GM19467 (cell line): Measurements from ENCODE around the gene LRRIQ4.

ENCODE experiments used
- ATAC-seq: cut with Tn5 transposase; IDR thresholded peaks from one replicate; pipeline ENCODE4 v1.9.1; 2021; ENCODE audit warnings: mild to moderate bottlenecking, moderate library complexity; ENCODE audit not compliant: unreplicated experiment

LRRIQ4 gene

GRCh38 chr3:169809230-169809795 lies 3.4 kb upstream of the LRRIQ4 start:
- ATAC-seq = no peak

GRCh38 chr3:169811631-169812331 lies 889 bp upstream of the LRRIQ4 start:
- no peak for ATAC-seq

DNA sequence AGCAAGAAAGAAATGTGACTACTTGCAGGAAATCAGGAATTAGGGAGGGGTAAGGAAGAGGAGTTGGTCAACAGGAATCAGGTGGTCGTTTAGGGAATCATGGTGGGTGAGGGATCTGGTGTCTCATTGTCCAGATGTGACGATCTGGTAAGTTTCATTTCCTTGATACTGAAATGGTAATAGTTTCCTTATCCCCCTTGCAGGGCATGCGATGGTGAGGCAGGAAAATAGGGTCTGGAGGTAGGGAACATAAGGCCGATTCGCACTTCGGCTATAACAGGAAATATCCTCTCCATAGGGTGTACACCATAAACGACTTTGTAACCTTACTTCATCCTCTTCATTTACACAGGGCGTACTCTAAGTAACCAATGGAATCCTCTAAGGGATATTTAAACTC lies 608 bp downstream of the LRRIQ4 start:
- ATAC-seq = no peak

DNA sequence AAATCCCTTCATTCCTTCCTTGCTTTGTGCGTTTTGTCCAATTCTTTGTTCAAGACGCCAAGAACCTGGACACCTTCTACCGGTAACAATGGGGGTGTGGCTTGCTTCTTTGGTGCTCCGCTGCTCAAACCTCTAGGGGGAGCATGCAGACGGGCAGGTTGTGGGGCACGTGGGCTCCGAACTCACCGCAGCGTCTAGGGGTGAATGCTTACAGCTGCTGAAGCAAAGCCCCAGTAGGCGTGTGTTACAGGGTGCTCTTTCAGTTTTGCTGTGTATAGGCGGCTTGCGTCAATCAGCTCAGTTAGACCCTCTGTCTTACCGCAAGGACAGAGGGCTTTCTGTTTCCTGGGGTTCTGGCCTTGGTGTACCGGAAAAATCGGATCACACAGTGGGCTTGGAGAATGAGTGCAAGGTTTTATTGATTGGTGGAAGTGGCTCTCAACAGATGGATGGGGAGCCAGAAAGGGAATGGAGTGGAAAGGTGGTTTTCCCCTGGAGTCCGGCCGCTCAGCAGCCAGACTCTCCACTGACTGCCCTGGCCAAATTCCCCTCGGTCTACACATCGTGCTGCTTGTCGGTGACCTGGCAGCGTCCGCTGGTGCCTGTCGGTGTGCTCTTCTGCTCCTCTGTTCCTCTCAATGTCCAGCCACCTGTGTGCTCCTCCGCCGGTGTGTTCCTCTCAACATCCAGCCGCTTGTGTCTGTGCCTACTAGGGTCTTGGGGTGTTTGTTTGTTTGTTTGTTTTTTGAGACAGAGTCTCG lies 1.3 kb downstream of the LRRIQ4 start:
- ATAC-seq = peak; percentile 81

- ATAC-seq = no peak
Measured at GRCh38 chr3:169815590-169816150, 3.0 kb downstream of the LRRIQ4 start.

DNA sequence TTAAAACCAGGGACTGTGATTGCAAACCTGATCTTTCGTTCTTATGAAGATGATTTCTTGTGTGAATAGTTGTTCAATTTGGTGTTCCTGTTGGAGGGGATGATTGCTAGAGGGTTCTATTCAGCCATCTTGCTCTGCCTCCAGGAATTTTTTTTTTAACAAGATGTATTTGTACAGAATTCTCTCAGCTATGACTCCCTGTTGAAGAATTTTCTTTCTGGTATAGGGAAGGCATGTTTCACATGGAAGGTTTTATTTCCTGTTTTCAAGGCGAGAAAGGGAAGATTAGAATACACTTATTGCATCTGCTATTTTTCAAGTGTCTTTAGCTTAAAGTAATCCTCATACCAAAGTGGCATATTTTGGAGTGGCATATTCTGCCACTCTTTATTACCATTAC lies 5.6 kb downstream of the LRRIQ4 start:
- no peak for ATAC-seq

DNA sequence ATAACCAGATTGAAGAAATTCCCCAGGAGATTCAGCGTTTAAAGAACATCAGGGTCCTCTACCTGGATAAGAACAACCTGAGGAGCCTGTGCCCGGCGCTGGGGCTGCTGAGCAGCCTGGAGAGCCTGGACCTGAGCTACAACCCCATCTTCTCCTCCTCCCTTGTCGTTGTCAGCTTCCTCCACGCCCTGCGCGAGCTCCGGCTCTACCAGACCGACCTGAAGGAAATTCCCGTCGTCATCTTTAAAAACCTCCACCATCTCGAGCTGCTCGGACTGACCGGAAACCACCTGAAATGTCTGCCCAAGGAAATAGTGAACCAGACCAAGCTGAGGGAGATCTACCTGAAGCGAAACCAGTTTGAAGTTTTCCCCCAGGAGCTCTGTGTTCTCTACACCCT lies 9.4 kb downstream of the LRRIQ4 start:
- no peak for ATAC-seq

GRCh38 chr3:169822540-169822939 lies 9.9 kb downstream of the LRRIQ4 start:
- no peak for ATAC-seq

GRCh38 chr3:169822983-169823382 lies 10.3 kb downstream of the LRRIQ4 start:
- no peak for ATAC-seq

DNA sequence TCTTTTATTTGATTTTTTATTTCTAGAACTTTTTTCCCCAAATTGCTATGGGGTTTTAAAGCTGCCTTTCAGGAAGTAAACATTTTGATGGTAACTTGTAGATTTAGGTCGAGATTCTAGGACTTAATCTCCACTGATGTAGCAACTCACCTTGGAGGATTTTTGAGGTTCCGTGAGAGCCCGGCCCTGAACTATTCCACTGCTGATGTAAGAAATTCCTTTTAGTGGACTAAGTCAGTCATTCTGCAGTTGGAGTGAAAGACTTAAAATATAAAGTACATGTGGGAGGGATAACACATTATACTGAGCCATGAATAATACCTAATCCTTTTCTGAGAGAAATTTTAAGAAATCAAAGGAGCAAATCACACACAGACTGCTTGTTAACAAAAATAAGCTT lies 12.6 kb downstream of the LRRIQ4 start:
- no peak for ATAC-seq

GRCh38 chr3:169827712-169828111 lies 15.0 kb downstream of the LRRIQ4 start:
- no peak for ATAC-seq

DNA sequence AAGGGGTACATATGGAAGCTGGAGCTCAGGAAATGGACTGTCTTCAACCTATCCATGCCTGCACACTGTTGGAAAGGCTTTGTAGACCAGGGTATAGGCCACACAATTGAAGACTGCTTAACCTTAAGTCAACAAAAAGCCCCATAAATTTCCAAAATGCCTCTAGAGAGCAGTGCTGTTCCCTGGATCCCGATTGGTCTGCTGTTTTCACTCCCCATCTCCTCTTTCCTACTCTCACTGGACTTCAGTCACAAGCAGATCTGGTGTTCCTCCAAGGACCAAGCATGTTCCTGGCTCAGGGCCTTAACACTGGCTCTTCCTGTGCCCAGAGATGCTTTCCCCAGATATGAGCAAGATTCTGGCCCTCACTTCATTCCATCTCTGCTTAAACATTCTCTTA lies 22.9 kb downstream of the LRRIQ4 start:
- ATAC-seq = peak; percentile 14

DNA sequence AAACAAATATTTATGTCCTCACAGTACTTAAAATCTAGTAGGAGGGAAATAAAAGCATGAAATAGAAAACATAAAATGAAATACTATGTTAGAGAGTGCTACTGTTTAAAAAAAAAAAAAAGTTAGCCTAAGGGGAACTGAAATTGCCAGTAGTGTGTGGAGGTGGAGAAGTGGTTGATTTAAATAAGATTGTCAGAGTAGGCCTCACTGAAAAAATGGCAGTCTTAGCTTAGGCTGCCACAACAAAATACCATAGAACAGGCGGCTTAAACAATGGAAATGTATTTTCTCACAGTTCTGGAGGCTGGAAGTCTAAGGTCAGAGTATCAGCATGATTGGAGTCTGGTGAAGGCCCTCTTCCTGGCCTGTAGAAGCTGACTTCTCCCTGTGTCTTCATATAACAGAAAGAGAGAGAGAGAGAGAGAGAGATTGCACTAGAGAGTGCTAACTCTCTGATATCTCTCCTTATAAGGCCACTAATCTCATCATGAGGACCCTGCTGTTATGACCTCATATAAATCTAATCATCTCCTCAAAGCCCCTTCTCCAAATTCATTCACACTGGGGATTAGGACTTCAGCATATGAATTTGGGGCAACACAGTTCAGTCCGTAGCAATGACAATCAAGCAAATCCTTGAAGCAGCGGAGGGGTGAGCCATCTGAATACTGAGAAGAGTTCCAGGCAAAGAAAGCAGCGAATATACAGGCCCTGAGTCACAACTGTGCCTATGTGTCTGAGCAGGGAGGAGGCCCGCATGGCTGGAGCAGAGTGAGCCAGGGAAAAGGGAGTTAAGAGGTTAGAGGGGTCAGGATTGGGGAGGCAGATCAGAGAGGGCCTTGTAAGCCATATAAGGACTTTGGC lies 23.6 kb downstream of the LRRIQ4 start:
- peak; percentile 71 for ATAC-seq

DNA sequence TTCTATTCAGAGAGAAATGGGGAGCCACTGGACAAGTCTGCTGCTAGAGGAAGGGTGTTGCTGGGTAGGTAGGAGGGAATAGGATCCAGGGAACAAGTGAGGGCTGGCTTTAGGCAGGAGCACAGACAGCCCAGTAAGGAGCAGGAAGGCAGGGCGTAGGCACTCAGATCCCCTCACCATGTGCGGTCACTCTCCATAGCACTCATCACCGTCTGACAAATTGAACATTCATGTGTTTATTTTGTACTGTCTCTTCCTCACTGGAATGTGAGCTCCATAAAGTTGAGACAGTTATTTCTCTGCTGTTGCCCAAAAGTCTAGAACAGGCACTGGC lies 24.2 kb downstream of the LRRIQ4 start:
- ATAC-seq = no peak

GRCh38 chr3:169838511-169839030 lies 25.9 kb downstream of the LRRIQ4 start:
- no peak for ATAC-seq

GRCh38 chr3:169841171-169841570 lies 28.5 kb downstream of the LRRIQ4 start:
- ATAC-seq = peak; percentile 59

GRCh38 chr3:169842960-169843359 lies 30.3 kb downstream of the LRRIQ4 start:
- ATAC-seq = no peak

DNA sequence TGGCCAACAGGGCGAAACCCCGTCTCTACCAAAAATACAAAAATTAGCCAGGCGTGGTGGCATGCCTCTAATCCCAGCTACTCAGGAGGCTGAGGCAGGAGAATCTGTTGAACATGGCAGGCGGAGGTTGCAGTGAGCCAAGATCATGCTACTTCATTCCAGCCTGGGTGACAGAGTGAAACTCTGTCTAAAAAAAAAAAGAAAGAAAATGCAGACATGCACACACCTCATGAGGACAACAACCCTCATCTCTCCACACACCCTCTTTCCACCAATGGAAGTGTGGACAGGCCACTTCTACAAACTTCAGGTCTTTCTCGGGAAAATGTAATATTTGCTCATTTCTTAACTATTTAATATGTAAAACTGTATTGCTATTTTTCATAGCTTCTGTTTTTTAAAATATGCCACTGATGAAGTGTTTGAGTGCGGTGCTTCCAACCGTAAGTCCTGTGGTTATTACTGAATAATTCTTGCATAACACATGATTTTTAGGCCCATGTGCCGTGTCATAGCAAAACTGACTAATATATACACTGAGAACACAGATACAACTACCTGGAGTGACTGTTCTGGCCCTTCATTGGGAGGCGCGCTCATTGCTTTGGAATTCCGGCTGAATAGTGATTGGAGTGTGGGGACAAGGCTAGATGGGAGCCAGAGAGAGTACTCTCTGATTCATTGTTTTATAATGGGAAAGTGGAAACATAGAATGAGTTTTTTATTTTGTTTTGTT lies 34.0 kb downstream of the LRRIQ4 start:
- peak; percentile 96 for ATAC-seq

- ATAC-seq = no peak
Measured at GRCh38 chr3:169847896-169848295, 35.2 kb downstream of the LRRIQ4 start.

- no peak for ATAC-seq
Measured at GRCh38 chr3:169848741-169849140, 36.1 kb downstream of the LRRIQ4 start.
